ENCODE measurements around the gene KRABD2.
A peak's percentile ranks its signal among the peaks of the same experiment; 100 is the strongest.

Gene KRABD2

DNA sequence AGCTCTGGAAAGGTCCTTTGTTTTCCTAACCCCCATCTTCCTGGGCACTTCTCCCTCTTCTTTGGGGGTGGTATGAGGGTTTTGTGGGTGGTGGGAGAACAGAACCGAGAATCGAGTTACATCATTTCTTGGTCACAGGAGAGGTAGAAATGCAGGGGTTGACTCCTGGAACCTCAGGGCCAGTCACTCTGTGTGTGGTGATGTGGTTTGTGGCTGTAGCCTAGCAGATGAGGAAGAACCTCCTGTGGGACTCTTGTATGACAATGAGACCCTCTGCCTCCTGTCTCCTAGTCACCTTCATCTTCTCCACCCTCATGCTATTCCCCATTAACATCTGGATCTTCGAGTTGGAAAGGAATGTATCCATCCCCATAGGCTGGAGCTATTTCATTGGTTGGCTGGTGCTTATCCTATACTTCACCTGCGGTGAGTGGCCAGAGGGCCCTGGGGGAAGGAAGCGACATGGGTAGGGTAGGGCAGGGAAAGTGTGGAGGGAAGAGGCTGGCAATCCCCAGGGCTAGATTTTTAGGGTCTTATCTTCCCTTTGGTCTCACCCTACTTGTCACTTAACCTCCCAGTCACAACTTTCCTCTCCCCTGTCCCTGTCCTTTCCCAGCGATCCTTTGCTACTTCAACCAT is 31.3 kb downstream of the KRABD2 start (continued):
- no peak for TF ChIP-seq ZNF114 (CRISPR knock-in tag; IDR thresholded peaks at IDR 0.05)

DNA sequence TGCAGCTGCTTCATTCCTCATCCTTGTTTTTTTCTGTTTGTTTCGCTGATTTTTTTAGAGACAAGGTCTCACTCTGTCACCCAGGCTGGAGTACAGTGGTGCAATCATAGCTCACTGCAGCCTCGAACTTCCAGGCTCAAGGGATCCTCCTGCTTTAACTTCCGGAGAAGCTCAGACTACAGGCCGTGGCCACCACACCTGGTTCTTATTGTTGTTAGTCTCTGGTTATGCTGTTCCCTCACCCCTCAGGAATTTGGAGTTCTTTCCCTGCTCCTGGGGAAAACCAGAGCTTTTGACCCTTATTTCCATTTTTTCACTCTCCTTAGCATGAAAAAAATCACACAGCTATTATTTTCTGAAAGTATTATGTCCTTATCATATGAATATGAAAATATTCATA is 35.0 kb downstream of the KRABD2 start:
- H4K20me1 ChIP-seq (replicated peaks; ENCODE audit: insufficient read depth): no peaks in the 10 kb centered on the region
- peaks cover 8% of the 10 kb centered on the region; the same call in 1 of the 2 replicates for H3K9me2 ChIP-seq (ENCODE audit: insufficient read depth)
- peak overlapping the region; percentile 42; the same call in 1 of the 2 replicates for H3K27ac ChIP-seq (ENCODE audit: low read depth)
- peak overlapping the region; percentile 56; the same call in 1 of the 2 replicates for H2AFZ ChIP-seq
- Mint-ChIP-seq H3K36me3 (ENCODE audit: low read depth) (no peaks in the 10 kb centered on the region), H3K4me3 (no peak overlapping the region; the same call in 2 of the 3 replicates), H3K4me1 (peaks cover 22% of the 10 kb centered on the region), H3K27ac (peak overlapping the region; percentile 88), H3K9me3 (no peaks in the 10 kb centered on the region; the same call in 2 of the 3 replicates), H3K27me3 (ENCODE audit: insufficient read depth, low read depth, poor library complexity) (peaks cover 2% of the 10 kb centered on the region)
- H3K4me2 ChIP-seq: no peak overlapping the region
- no peaks in the 10 kb centered on the region for H3F3A ChIP-seq (replicated peaks; ENCODE audit: low read depth)
- no peaks in the 10 kb centered on the region for H3K27me3 ChIP-seq (ENCODE audit: insufficient read depth)
- no peaks in the 10 kb centered on the region for H3K79me2 ChIP-seq (replicated peaks; ENCODE audit: insufficient read depth)
- peak; percentile 80 for ATAC-seq
- H3K4me3 ChIP-seq: no peak overlapping the region
- DNase-seq (ENCODE audit: low spot score): peak; percentile 77
- H3K36me3 ChIP-seq (ENCODE audit: insufficient read depth): no peaks in the 10 kb centered on the region
- no peak for TF ChIP-seq ETS1 (IDR thresholded peaks at IDR 0.05)
- TF ChIP-seq ZNF462 (CRISPR knock-in tag; IDR thresholded peaks at IDR 0.05): 0 out of 2 replicates have a peak, but pooled peaks have one; percentile 11
- peaks cover 19% of the 10 kb centered on the region; the same call in 1 of the 2 replicates for H3K4me1 ChIP-seq (ENCODE audit: insufficient read depth)

Measured in GM23338 (cell line).